HepG2 (cell line): ENCODE results near the gene SH3PXD2A. TPM values are rescaled to one million over a fixed set of nuclear protein-coding genes. Genes with fewer than 3 reads are reported as not detected.
A peak's percentile ranks its signal among the peaks of the same experiment; 100 is the strongest.
"Not testable (repeated sequence)": the region's sequence is repeated elsewhere in the genome, so short reads cannot be mapped to it uniquely, and the experiment has no call there.

ENCODE experiments used
- ATAC-seq: fragments of 200-7000 bp; cut with Tn5 transposase; 3 replicates; pipeline ENCODE4 v1.9.1; 2020; ENCODE audit warnings: mild to moderate bottlenecking, moderate library complexity
- BruUV-seq: library from RNA; stranded (reverse); fragments of 400-500 nt; replicated peaks from 2 replicates; lab custom pipeline; 2021; lab: Mats Ljungman, UMichigan
- CTCF ChIA-PET: fragments of 300-600 bp; formaldehyde crosslinking; extraction: SDS; loops from one replicate; lab custom pipeline; 2021; ENCODE audit warnings: low total read pairs, inconsistent platforms, low intra/inter-chr PET ratio; lab: Yijun Ruan, JAX
- POLR2A ChIA-PET: fragments of 350-600 bp; sonication (Branson Sonifier 250); formaldehyde crosslinking; loops from one replicate; lab custom pipeline; 2020; ENCODE audit warnings: antibody characterized with exemption, inconsistent platforms; lab: Yijun Ruan, JAX
- DNase-seq: peaks from one replicate; pipeline ENCODE4 v3.0.0-alpha.2; 2015; ENCODE audit warnings: low spot score
- FAIRE-seq: peaks from 3 replicates; lab custom pipeline; 2011; peaks lifted over from hg19 to GRCh38; lab: Jason Lieb, UNC
- H2AFZ ChIP-seq: one replicate; pipeline ENCODE4 v1.6.1; 2011; ENCODE audit warnings: low read length, inconsistent platforms
- H3K27ac ChIP-seq: fragments of 300-600 bp; 3 replicates; pipeline ENCODE4 v1.8.0; 2011; ENCODE audit warnings: mixed run types, mild to moderate bottlenecking, mixed read lengths, low read length, inconsistent platforms; ENCODE audit not compliant: insufficient read depth; ENCODE audit errors: extremely low read length
- H3K27me3 ChIP-seq, 2 experiments: fragments of 200-600 bp in 1 of 2; 2 replicates in 1 of 2; 3 replicates in 1 of 2; pipeline versions ENCODE4 v1.6.0 to v1.8.0; 2011; ENCODE audit warnings: low read length in 2 of 2, mild to moderate bottlenecking in 2 of 2, moderate library complexity in 2 of 2, inconsistent platforms in 1 of 2; ENCODE audit not compliant: insufficient read depth in 2 of 2, control insufficient read depth in 1 of 2
- H3K36me3 ChIP-seq, 2 experiments: fragments of 200-600 bp in 1 of 2; replicated peaks in 1 of 2; 2 replicates in 1 of 2; 3 replicates in 1 of 2; pipeline versions ENCODE4 v1.5.1 to v1.8.0; 2011; ENCODE audit warnings: low read length in 2 of 2, inconsistent platforms in 1 of 2; ENCODE audit not compliant: insufficient read depth in 2 of 2, control insufficient read depth in 1 of 2
- H3K4me1 ChIP-seq: 2 replicates; pipeline ENCODE4 v1.5.1; 2012; ENCODE audit warnings: low read length, inconsistent platforms; ENCODE audit not compliant: insufficient read depth
- H3K4me2 ChIP-seq: 2 replicates; pipeline ENCODE4 v1.6.0; 2011; ENCODE audit warnings: low read depth, low read length, inconsistent platforms
- H3K4me3 ChIP-seq, 3 experiments: fragments of 200-600 bp in 1 of 3; sonication (generic), shearing (Covaris generic) in 1 of 3; replicated peaks in 1 of 3; 2 replicates each; pipeline ENCODE4 v1.5.1; 2011 to 2016; ENCODE audit warnings: low read length in 3 of 3, inconsistent platforms in 2 of 3, low read depth in 2 of 3, mild to moderate bottlenecking in 2 of 3, control low read depth in 1 of 3, mixed read lengths in 1 of 3; ENCODE audit not compliant: insufficient read depth in 1 of 3
- H3K79me2 ChIP-seq: one replicate; pipeline ENCODE4 v1.6.1; 2011; ENCODE audit warnings: low read length, inconsistent platforms; ENCODE audit not compliant: insufficient read depth
- H3K9ac ChIP-seq: 2 replicates; pipeline ENCODE4 v1.6.0; 2011; ENCODE audit warnings: mild to moderate bottlenecking, low read depth, low read length, inconsistent platforms; ENCODE audit not compliant: insufficient read depth
- H3K9me3 ChIP-seq: 2 replicates; pipeline ENCODE4 v1.5.1; 2012; ENCODE audit warnings: mild to moderate bottlenecking, low read length
- H4K20me1 ChIP-seq: 2 replicates; pipeline ENCODE4 v1.6.0; 2011; ENCODE audit warnings: inconsistent platforms, mild to moderate bottlenecking, low read length, moderate library complexity; ENCODE audit not compliant: insufficient read depth
- POGZ ChIP-seq: sonication (generic); formaldehyde crosslinking; IDR thresholded peaks from 2 replicates; pipeline ENCODE4 v1.4.0; 2020; ENCODE audit warnings: mild to moderate bottlenecking, missing genetic modification reagents
- SP2 ChIP-seq: sonication (generic); formaldehyde crosslinking; IDR thresholded peaks from 2 replicates; pipeline ENCODE4 v1.5.1; 2020; ENCODE audit warnings: mild to moderate bottlenecking, missing genetic modification reagents
- ZBTB38 ChIP-seq: sonication (generic); formaldehyde crosslinking; IDR thresholded peaks from 2 replicates; pipeline ENCODE4 v1.5.1; 2020; ENCODE audit warnings: mild to moderate bottlenecking, missing genetic modification reagents
- ZBTB43 ChIP-seq: sonication (generic); formaldehyde crosslinking; conservative IDR thresholded peaks from 2 replicates; pipeline ENCODE4 v1.4.0; 2020; ENCODE audit warnings: missing genetic modification reagents
- ZNF121 ChIP-seq: sonication (generic); formaldehyde crosslinking; IDR thresholded peaks from 2 replicates; pipeline ENCODE4 v1.5.0; 2020; ENCODE audit warnings: mild to moderate bottlenecking, missing genetic modification reagents
- ZNF263 ChIP-seq: sonication (generic); formaldehyde crosslinking; IDR thresholded peaks from 2 replicates; pipeline ENCODE4 v1.4.0; 2020; ENCODE audit warnings: missing genetic modification reagents
- ZNF687 ChIP-seq: sonication (generic); formaldehyde crosslinking; IDR thresholded peaks from 2 replicates; pipeline ENCODE4 v1.5.1; 2020; ENCODE audit warnings: mild to moderate bottlenecking, missing genetic modification reagents, moderate library complexity
- ZNF770 ChIP-seq: sonication (generic); formaldehyde crosslinking; IDR thresholded peaks from 2 replicates; pipeline ENCODE4 v1.5.0; 2020; ENCODE audit warnings: mild to moderate bottlenecking, missing genetic modification reagents
- WGBS: methylation state at CpG from one replicate; pipeline ENCODE4 v1.1.6; 2017; ENCODE audit warnings: low lambda C conversion rate; 5-methylcytosine and 5-hydroxymethylcytosine counted together
- in situ Hi-C: cut with HindIII; loops from 2 replicates; pipeline ENCODE4 v1.10.0; 2017; ENCODE audit warnings: low pct_unique_long_range_greater_than_20kb; ENCODE audit not compliant: extremely low pct_ligation_motif_present
- intact Hi-C: fragments of 100-400 bp; cut with micrococcal nuclease; formaldehyde crosslinking; loops from one replicate; pipeline ENCODE4 v1.10.0; 2022; ENCODE audit not compliant: unreplicated experiment
- polyA plus RNA-seq, 8 experiments: library from polyadenylated mRNA; depleted of rRNA in 3 of 8; stranded (reverse) in 7 of 8; unstranded in 1 of 8; fragments of >200 nt; fragmentation: Illumina TruSeq in 4 of 8; extraction: Trizol in 4 of 8; gene quantifications; 2 replicates each; pipeline versions ENCODE4 v1.2.1 to v1.2.3, GENCODE V29; 2011 to 2016; ENCODE audit warnings: low read depth in 4 of 8, missing spikeins in 1 of 8, mixed read lengths in 1 of 8; ENCODE audit not compliant: insufficient read depth in 1 of 8
- total RNA-seq, 5 experiments: library from RNA; depleted of rRNA; stranded (reverse); fragments of >200 nt; fragmentation: Illumina TruSeq; extraction: Trizol; gene quantifications; 2 replicates each; pipeline ENCODE4 v1.2.3, GENCODE V29; 2016; ENCODE audit warnings: low read depth in 1 of 5

SH3PXD2A gene
- total and polyA plus RNA-seq, 2 of the 13 experiments (the other 11 are each of a cell fraction or from before 2014, with no cell fraction given): 11.1 to 11.3 TPM

- ATAC-seq, H3K27me3 ChIP-seq, CTCF ChIA-PET, DNase-seq, H2AFZ ChIP-seq, H3K4me3 ChIP-seq, in situ Hi-C loops, intact Hi-C loops, H3K27ac ChIP-seq, H3K9me3 ChIP-seq, H4K20me1 ChIP-seq, H3K4me2 ChIP-seq, H3K9ac ChIP-seq, BruUV-seq, FAIRE-seq: not testable (repeated sequence)
- POLR2A ChIA-PET: interaction anchor here (0.9 to 2.2 kb wide), 5 partner anchors 19 to 43 kb away, joined by 3 to 12 read pairs (median 6); no protein-coding TSS in a partner anchor
- H3K4me1 ChIP-seq: peaks cover 68% of the 10 kb centered on the region
- 97% methylated on average over 4 of the region's 4 CpGs for WGBS
- H3K36me3 ChIP-seq: peaks cover 8 to 27% of the 10 kb centered on the region in 2 experiments
- peaks cover 74% of the 10 kb centered on the region for H3K79me2 ChIP-seq
- TF ChIP-seq ZNF121 (CRISPR knock-in tag) (peak; percentile 83), ZNF770 (CRISPR knock-in tag) (0 out of 2 replicates have a peak, but pooled peaks have one; percentile 27)
Measured at GRCh38 chr10:103813312-103813711, 42.1 kb downstream of the SH3PXD2A start.

- CTCF ChIA-PET: interaction anchor here (1.5 kb wide), 1 partner anchor 31 kb away, joined by 3 read pairs; no protein-coding TSS in a partner anchor
- Histone ChIP-seq H3K27me3 (no peaks in the 10 kb centered on the region; a peak in 1 of 5 replicates), H3K4me1 (peaks cover 68% of the 10 kb centered on the region), H3K79me2 (peaks cover 73% of the 10 kb centered on the region), H3K27ac (peak overlapping the region; percentile 14), H4K20me1 (peaks cover 7% of the 10 kb centered on the region; the same call in 1 of the 2 replicates), H3K9me3 (no peaks in the 10 kb centered on the region), H3K4me3 (no peak overlapping the region), H3K9ac (no peak overlapping the region), H2AFZ (no peak overlapping the region), H3K4me2 (peak overlapping the region; percentile 41), H3K36me3 (peaks cover 11 to 31% of the 10 kb centered on the region in 2 experiments)
- ATAC-seq: peak; percentile 77
- 25% methylated on average over 3 of the region's 4 CpGs for WGBS
- intact Hi-C loops: no loop called here
- DNase-seq: no peak
- BruUV-seq: no TSS peak
- in situ Hi-C loops: no loop called here
- POLR2A ChIA-PET: interaction anchor here (2.2 kb wide), 1 partner anchor 18 kb away, joined by 9 read pairs; no protein-coding TSS in a partner anchor
- FAIRE-seq: no peak
- TF ChIP-seq ZBTB38 (CRISPR knock-in tag) (peak; percentile 34; the same call in 1 of the 2 replicates), POGZ (CRISPR knock-in tag) (0 out of 2 replicates have a peak, but pooled peaks have one; percentile 49), ZNF263 (CRISPR knock-in tag) (peak; percentile 73), ZNF687 (CRISPR knock-in tag) (peak; percentile 39; the same call in 1 of the 2 replicates), ZBTB43 (CRISPR knock-in tag) (peak; percentile 67; the same call in 1 of the 2 replicates), SP2 (CRISPR knock-in tag) (no peak)
Measured at GRCh38 chr10:103812432-103812831, 42.9 kb downstream of the SH3PXD2A start.
